ENCODE data around the gene PLXNA4.

The PLXNA4 gene

GRCh38 chr7:132455378-132455777, 120.9 kb downstream of the PLXNA4 start:
- TF ChIP-seq FOXP2 (optimal IDR thresholded peaks at IDR 0.05; ENCODE audit: borderline replicate concordance, extremely low read depth, extremely low read length, insufficient read depth) = no peak
- no peak for TF ChIP-seq SIN3A (IDR thresholded peaks at IDR 0.05; ENCODE audit: borderline replicate concordance, insufficient read depth, low read length)
- TF ChIP-seq TAF1 (IDR thresholded peaks at IDR 0.05; ENCODE audit: borderline replicate concordance, insufficient read depth, low read length) = no peak
- no peak for TF ChIP-seq REST (IDR thresholded peaks at IDR 0.05; ENCODE audit: insufficient read depth in 1 of 2, low read depth in 2 of 2, low read length in 2 of 2)
- no peak for TF ChIP-seq POLR2AphosphoS5 (IDR thresholded peaks at IDR 0.05; ENCODE audit: low read depth, low read length)

- TF ChIP-seq TAF1 (IDR thresholded peaks at IDR 0.05; ENCODE audit: borderline replicate concordance, insufficient read depth, low read length) = no peak
These were observed 122.4 kb downstream of the PLXNA4 start for GRCh38 chr7:132453826-132454225.

GRCh38 chr7:132451161-132451560, 125.1 kb downstream of the PLXNA4 start:
- TF ChIP-seq SIN3A (IDR thresholded peaks at IDR 0.05; ENCODE audit: borderline replicate concordance, insufficient read depth, low read length) (no peak), POLR2AphosphoS5 (IDR thresholded peaks at IDR 0.05; ENCODE audit: low read depth, low read length) (no peak), TAF1 (IDR thresholded peaks at IDR 0.05; ENCODE audit: borderline replicate concordance, insufficient read depth, low read length) (no peak), FOXP2 (optimal IDR thresholded peaks at IDR 0.05; ENCODE audit: borderline replicate concordance, extremely low read depth, extremely low read length, insufficient read depth) (no peak), REST (IDR thresholded peaks at IDR 0.05; ENCODE audit: insufficient read depth in 1 of 2, low read depth in 2 of 2, low read length in 2 of 2) (no peak)

GRCh38 chr7:132450696-132451095, 125.6 kb downstream of the PLXNA4 start:
- TF ChIP-seq FOXP2 (optimal IDR thresholded peaks at IDR 0.05; ENCODE audit: borderline replicate concordance, extremely low read depth, extremely low read length, insufficient read depth) (no peak), SIN3A (IDR thresholded peaks at IDR 0.05; ENCODE audit: borderline replicate concordance, insufficient read depth, low read length) (no peak), REST (IDR thresholded peaks at IDR 0.05; ENCODE audit: insufficient read depth in 1 of 2, low read depth in 2 of 2, low read length in 2 of 2) (no peak), POLR2AphosphoS5 (IDR thresholded peaks at IDR 0.05; ENCODE audit: low read depth, low read length) (no peak), TAF1 (IDR thresholded peaks at IDR 0.05; ENCODE audit: borderline replicate concordance, insufficient read depth, low read length) (no peak)

GRCh38 chr7:132450188-132450587, 126.1 kb downstream of the PLXNA4 start:
- TF ChIP-seq POLR2AphosphoS5 (IDR thresholded peaks at IDR 0.05; ENCODE audit: low read depth, low read length) = no peak
- TF ChIP-seq REST (IDR thresholded peaks at IDR 0.05; ENCODE audit: insufficient read depth in 1 of 2, low read depth in 2 of 2, low read length in 2 of 2) = no peak
- TF ChIP-seq TAF1 (IDR thresholded peaks at IDR 0.05; ENCODE audit: borderline replicate concordance, insufficient read depth, low read length) = no peak
- no peak for TF ChIP-seq SIN3A (IDR thresholded peaks at IDR 0.05; ENCODE audit: borderline replicate concordance, insufficient read depth, low read length)
- no peak for TF ChIP-seq FOXP2 (optimal IDR thresholded peaks at IDR 0.05; ENCODE audit: borderline replicate concordance, extremely low read depth, extremely low read length, insufficient read depth)
